ENCODE data around the gene CYP26B1.
A peak's percentile ranks its signal among the peaks of the same experiment; 100 is the strongest.

CYP26B1 gene

DNA sequence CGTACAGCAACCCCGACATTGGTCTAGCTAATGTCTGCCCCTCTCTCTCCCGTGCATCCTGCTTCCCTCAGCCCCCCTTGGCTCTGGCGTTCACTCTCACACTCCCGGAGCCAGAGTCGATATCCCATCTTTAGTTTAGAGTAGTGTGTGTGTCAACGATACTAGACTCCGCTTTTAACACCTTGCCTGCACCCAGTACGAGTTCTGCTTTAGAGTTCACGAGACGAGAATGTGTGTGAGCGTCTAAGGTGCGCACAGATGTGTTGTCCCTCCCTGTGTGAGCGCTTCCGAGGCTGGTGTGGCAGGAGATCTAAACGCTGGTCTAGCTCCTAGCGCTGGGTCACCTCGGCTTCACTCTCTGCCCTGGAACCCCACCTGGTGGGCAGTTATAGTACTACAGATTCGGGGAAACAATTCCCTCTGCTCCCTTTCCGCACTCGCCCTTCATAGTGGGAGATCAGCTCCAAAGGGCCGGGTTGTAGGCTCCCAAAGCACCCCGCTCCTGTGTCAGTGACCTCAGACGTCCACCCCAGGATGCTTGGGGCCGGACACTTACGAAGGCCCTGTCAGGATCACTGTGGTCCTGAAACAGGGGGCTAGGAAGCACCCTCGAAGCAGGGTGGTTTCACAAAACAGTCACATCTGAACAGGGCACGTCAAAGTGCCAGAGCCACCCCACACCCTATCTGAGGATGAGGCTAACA, 2.6 kb upstream of the CYP26B1 start:
- Histone ChIP-seq H2AFZ (ENCODE audit: low read depth, low read length) (no peak overlapping the region), H3K4me3 (ENCODE audit: low read depth in 1 of 2, low read length in 2 of 2) (no peak overlapping the region), H3K4me2 (ENCODE audit: insufficient read depth, low read length) (no peak overlapping the region), H3K4me1 (ENCODE audit: insufficient read depth, low read length) (no peaks in the 10 kb centered on the region), H3K9ac (ENCODE audit: low read depth, low read length) (no peak overlapping the region), H3K79me2 (ENCODE audit: insufficient read depth, low read length) (no peaks in the 10 kb centered on the region), H4K20me1 (ENCODE audit: insufficient read depth, low read length) (0 out of 2 replicates have a peak, but pooled peaks cover 4% of the 10 kb centered on the region), H3K36me3 (ENCODE audit: insufficient read depth, low read length) (no peaks in the 10 kb centered on the region), H3K27me3 (ENCODE audit: insufficient read depth, low read length, poor library complexity) (peaks cover 2% of the 10 kb centered on the region), H3K27ac (ENCODE audit: low read length) (no peak overlapping the region), H3K9me3 (ENCODE audit: insufficient read depth, low read length, severe bottlenecking) (peaks cover 3% of the 10 kb centered on the region)
- ATAC-seq (ENCODE audit: insufficient read depth, low read depth): peak; percentile 60; the same call in 1 of the 3 replicates
- DNase-seq: peak; percentile 38
- peak; percentile 75 for TF ChIP-seq CTCF (IDR thresholded peaks at IDR 0.05; ENCODE audit: borderline replicate concordance, extremely low read depth, low read length, poor library complexity, severe bottlenecking)
- no peak for TF ChIP-seq EZH2 (IDR thresholded peaks at IDR 0.05; ENCODE audit: borderline replicate concordance, low read depth, low read length, severe bottlenecking)

DNA sequence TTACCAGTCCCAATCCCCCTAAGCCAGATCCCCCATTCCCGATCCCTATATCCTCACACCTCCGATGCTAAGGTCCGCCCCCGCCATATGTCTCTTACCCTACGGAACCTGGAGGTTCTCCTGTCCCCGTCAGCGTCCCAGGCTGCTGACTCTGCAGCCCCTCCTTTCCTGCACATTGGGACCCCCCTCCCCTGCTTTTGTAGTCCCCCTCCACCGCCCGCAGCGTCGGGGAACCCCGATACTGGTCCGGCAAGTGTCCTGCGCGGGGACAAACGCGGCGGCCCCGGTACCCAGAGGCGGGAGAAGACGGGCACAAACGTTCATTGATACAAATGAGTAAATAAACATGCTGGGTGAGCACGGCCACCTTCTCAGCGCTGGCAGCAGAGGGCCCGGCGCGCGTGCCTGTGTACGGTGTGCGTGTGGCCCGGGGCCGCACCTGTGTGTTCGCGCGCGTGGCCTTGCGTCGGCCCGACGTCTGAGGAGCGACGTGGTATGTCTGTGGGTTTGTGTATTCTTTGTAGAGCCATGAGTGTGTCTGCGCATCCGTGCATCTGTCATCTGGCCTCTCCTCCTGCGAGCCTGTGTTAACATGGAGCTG, 2.0 kb upstream of the CYP26B1 start:
- Histone ChIP-seq H2AFZ (ENCODE audit: low read depth, low read length) (no peak overlapping the region), H3K4me3 (ENCODE audit: low read depth in 1 of 2, low read length in 2 of 2) (no peak overlapping the region), H3K36me3 (ENCODE audit: insufficient read depth, low read length) (no peaks in the 10 kb centered on the region), H3K9ac (ENCODE audit: low read depth, low read length) (no peak overlapping the region), H3K4me2 (ENCODE audit: insufficient read depth, low read length) (no peak overlapping the region), H3K9me3 (ENCODE audit: insufficient read depth, low read length, severe bottlenecking) (peaks cover 3% of the 10 kb centered on the region), H3K79me2 (ENCODE audit: insufficient read depth, low read length) (no peaks in the 10 kb centered on the region), H3K27me3 (ENCODE audit: insufficient read depth, low read length, poor library complexity) (peaks cover 2% of the 10 kb centered on the region), H3K4me1 (ENCODE audit: insufficient read depth, low read length) (no peaks in the 10 kb centered on the region), H4K20me1 (ENCODE audit: insufficient read depth, low read length) (0 out of 2 replicates have a peak, but pooled peaks cover 4% of the 10 kb centered on the region), H3K27ac (ENCODE audit: low read length) (no peak overlapping the region)
- no peak for DNase-seq
- ATAC-seq (ENCODE audit: insufficient read depth, low read depth): no peak
- TF ChIP-seq EZH2 (IDR thresholded peaks at IDR 0.05; ENCODE audit: borderline replicate concordance, low read depth, low read length, severe bottlenecking): no peak
- no peak for TF ChIP-seq CTCF (IDR thresholded peaks at IDR 0.05; ENCODE audit: borderline replicate concordance, extremely low read depth, low read length, poor library complexity, severe bottlenecking)

DNA sequence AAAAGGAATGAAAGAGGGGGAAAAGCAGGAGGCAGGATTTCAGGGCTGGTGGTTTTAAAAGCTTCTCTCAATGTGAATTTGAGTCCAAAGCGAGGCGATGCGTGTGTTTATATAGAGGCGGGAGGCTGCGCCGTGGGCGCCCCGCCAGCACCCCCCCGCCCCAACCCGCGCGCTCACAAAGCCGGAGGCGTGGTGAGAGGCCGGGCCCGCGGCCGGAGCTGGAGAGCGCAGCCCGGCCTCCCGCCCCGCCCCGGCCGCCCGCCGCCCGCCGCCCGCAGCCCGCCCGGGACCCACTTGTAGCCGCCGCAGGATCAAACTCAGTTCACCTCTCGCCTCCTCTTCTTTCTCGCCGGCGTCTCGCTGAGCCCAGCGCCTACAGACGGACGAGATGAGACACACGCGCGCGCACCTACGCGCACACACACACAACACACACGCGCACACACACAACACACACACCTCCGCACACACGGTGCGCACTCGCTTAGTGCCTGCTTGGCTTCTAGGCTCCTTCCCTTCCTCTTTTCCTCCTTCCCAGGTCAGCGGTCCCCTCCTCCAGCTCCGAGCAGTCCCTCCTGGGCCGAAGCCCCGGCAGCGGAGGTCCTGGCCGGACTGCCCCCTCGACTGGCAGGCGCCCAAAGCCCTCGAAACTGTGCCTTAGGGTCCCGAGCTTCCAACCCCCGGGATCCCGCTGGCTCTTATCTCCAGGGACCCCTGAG, 1.3 kb upstream of the CYP26B1 start:
- DNase-seq (no peak), ATAC-seq (ENCODE audit: insufficient read depth, low read depth) (no peak)
- Histone ChIP-seq H3K27ac (ENCODE audit: low read length) (no peak overlapping the region), H2AFZ (ENCODE audit: low read depth, low read length) (no peak overlapping the region), H3K9ac (ENCODE audit: low read depth, low read length) (no peak overlapping the region), H3K9me3 (ENCODE audit: insufficient read depth, low read length, severe bottlenecking) (peaks cover 3% of the 10 kb centered on the region), H4K20me1 (ENCODE audit: insufficient read depth, low read length) (no peaks in the 10 kb centered on the region), H3K27me3 (ENCODE audit: insufficient read depth, low read length, poor library complexity) (peaks cover 2% of the 10 kb centered on the region), H3K79me2 (ENCODE audit: insufficient read depth, low read length) (no peaks in the 10 kb centered on the region), H3K36me3 (ENCODE audit: insufficient read depth, low read length) (no peaks in the 10 kb centered on the region), H3K4me3 (ENCODE audit: low read depth in 1 of 2, low read length in 2 of 2) (no peak overlapping the region), H3K4me1 (ENCODE audit: insufficient read depth, low read length) (no peaks in the 10 kb centered on the region), H3K4me2 (ENCODE audit: insufficient read depth, low read length) (no peak overlapping the region)
- TF ChIP-seq EZH2 (IDR thresholded peaks at IDR 0.05; ENCODE audit: borderline replicate concordance, low read depth, low read length, severe bottlenecking) (no peak), CTCF (IDR thresholded peaks at IDR 0.05; ENCODE audit: borderline replicate concordance, extremely low read depth, low read length, poor library complexity, severe bottlenecking) (no peak)

Measured in DND-41 (cell line).